GM18517 (cell line): ENCODE data around the gene IKZF2.

Source experiments
- ATAC-seq: cut with Tn5 transposase; IDR thresholded peaks from one replicate; pipeline ENCODE4 v1.9.1; 2021; ENCODE audit warnings: mild to moderate bottlenecking, moderate library complexity; ENCODE audit not compliant: unreplicated experiment

The IKZF2 gene

DNA sequence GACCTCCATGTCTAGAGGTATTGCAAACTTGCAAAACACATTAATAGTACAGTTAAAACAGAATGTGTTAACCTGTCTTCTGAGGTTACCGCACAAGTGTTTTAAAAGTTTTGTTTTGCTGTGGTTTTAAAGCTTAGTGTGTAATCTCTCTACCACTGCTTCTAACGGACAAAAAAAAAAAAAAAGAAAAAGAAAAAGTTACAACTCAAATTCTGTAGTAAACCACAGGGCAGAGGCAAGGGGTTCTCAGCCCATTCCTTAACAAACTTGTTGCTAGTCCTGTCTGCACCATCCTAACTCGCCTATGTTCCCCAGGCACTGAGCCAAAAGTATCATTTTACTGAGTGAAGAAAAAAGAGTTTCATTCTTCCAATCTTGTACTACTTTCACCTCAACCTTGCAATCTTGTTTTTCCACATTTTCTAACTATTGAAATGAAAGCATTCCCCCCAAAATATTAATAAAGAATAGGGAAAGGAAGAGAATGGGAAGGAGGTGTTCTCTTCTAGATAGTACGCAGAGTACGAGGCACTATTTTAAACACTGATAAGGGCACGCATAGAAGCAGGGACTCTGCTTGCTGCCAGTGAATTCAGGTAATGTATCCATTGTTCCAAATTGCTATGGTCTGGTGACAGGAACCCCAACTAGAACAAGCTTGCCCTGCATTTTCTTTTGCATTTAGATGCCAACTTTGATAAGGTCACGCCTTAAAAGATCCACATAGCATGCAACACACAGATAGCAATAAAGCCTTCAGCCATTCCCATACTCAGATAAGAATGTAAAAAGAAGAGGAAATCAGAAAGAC lies 47.1 kb downstream of the IKZF2 start:
- ATAC-seq: no peak

- no peak for ATAC-seq
Observed at GRCh38 chr2:213101692-213102460, 49.5 kb downstream of the IKZF2 start.

- no peak for ATAC-seq
Observed at GRCh38 chr2:213101109-213101508, 50.3 kb downstream of the IKZF2 start.

DNA sequence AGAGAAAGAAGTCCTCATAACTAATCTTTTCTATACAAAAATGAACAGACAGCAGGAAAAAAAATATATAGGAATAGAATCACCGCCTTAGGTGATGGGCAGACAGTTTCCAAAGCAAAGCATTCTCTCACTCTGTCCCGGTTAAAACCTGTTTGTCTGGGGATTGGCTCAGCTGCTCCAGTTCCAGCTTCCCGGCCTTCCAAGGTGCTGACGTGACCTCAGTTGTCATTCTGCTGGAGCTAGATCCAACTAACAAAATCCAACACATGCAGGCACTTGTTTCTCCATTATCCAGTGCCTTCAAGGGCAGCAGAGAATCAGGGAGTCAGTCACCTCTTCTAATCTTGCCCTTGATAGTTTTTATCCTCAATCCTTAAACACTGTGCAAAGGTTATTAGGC lies 52.8 kb downstream of the IKZF2 start:
- no peak for ATAC-seq

GRCh38 chr2:213091765-213092164 lies 59.6 kb downstream of the IKZF2 start:
- no peak for ATAC-seq

GRCh38 chr2:213090772-213091171 lies 60.6 kb downstream of the IKZF2 start:
- ATAC-seq: no peak

GRCh38 chr2:213089438-213089837 lies 62.0 kb downstream of the IKZF2 start:
- ATAC-seq: no peak

DNA sequence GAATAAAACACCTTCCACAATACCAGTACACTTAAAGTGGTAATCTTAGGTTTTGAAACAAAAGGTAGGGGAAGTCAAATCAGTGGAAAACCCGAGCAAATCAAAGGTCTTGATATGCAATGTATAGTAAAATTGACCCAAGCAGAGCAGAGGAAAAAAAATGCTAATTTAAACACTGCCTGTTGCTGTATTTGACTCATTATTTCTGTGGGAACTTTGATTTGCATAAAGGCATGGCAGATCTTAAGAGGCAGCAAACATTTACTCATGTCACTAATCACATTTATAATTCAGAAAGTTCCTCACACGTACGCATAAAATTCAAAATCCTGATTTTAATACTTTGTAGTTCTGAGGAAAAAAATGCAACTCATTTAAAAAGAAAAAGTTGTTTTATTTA lies 64.4 kb downstream of the IKZF2 start:
- no peak for ATAC-seq

GRCh38 chr2:213086571-213086970 lies 64.8 kb downstream of the IKZF2 start:
- no peak for ATAC-seq

- no peak for ATAC-seq
Observed at GRCh38 chr2:213086050-213086449, 65.4 kb downstream of the IKZF2 start.

DNA sequence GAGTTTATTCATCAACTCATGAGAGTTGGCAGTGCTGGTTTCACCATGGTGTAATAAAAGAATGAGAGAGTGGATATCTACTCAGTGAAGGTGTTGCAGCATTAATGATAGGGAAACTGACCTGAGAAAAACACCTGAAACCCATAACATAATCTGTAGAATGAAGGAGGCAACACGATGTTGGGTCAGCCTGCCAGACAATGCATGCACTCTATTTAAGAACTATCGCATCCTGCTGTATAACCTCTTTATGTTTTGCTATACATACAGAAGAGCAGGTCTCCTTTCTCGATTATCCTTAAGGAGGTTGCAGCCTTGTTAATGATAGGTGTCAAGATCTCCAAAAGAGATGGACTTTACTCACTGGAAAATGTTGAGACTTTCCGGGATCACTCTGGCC lies 65.9 kb downstream of the IKZF2 start:
- no peak for ATAC-seq

DNA sequence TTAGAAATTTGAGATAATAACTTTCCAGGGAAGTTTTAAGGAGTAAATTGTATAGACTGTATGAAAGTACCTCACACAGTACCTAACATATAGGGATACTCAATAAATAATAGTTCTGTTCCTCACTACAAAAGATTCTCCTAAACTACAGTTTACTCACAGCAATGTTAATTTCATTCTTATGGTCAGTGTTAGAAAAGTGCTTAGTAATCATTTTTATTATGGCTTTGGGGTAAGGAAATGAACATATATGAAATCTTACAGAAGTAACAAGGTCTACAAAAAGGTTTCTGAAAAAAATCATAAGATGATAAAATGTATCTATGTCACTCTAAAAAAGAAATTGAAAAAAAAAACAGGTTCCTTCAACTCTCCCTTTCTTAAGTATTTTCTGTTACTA lies 67.2 kb downstream of the IKZF2 start:
- no peak for ATAC-seq

- ATAC-seq: no peak
Observed at GRCh38 chr2:213080969-213081617, 70.3 kb downstream of the IKZF2 start.

- no peak for ATAC-seq
Observed at GRCh38 chr2:213079756-213080155, 71.7 kb downstream of the IKZF2 start.

DNA sequence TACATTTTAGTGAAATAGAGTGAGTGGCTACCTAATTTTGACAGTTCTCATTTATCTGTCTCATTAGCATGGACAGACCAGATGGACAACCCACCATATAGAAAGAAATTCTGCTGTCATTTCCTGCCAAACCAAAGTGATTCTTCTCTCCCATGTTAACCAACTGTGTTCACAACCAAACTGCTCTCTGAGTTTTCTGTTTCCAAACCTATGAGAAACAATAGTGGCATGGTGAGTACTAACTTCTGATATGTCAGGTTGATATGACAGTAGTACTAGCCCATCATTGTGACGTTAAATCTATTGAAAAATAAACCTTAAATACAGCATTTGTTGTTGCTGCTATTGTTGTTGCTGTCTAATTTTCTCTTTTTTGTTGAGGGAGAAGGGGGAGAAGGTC lies 72.7 kb downstream of the IKZF2 start:
- no peak for ATAC-seq

DNA sequence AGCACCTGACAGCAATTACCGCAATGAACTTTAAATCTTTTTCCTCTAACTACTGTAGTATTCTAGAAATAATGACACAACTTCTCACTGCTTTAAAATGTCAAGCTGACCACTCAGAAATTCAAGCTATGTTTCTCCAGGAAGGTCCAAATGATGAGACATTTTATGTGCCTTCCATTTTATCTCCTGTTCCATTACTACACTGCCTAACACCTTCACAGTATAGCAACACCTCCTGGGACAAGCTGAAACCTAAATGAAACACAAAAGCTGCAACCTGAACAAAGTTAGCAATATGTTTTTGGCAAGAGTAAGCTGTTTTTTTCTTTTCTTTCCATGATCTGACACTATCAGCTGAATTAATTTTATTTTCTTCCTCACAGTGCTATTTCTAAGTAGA lies 81.9 kb downstream of the IKZF2 start:
- no peak for ATAC-seq

DNA sequence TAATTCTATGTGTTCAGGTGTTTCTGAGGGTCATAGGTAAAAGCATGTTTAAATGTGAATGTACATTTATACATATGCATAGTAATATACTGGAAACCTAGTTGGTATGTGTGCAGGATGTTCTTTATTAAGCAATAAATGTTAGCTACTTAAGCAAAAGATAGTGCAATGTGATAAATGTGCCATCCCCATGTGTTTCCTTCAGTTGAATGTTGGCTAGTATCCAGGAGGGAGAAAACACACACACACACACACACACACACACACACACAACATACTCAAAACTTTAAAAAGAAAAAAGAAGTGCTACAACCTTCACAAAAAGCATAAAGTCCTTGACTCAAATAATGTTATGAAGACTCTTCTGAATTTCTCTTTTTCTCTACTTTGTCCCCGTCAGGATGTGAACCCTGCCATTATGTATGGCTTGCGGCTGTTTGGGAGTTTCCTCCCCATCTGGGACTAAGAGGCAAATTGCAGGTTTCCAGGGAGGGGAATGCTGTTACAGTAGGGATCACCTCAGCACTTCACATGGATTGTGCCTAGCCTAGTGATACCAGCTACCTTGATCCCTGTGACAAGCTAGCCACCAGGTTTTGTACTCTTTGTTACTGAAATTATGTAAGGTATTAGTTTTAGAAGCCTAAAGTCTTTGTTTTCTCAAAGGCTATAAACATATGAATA lies 82.6 kb downstream of the IKZF2 start:
- ATAC-seq: no peak

- no peak for ATAC-seq
Observed at GRCh38 chr2:213067888-213068287, 83.5 kb downstream of the IKZF2 start.

DNA sequence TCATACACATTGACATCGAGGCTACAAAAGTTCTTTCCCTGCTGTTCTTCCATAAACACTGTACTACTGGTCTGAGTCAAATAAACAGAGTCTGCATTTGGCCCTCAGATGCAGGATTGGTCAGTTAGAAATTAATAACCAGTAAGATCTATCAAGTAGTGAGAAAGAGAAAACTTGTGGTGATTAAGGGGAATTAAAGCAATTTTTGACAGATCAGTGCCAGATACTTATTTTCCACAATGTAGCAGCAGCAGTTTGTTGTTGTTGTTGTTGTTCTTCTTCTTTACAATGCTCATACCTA lies 85.0 kb downstream of the IKZF2 start:
- no peak for ATAC-seq

GRCh38 chr2:213065583-213066442 lies 85.6 kb downstream of the IKZF2 start:
- ATAC-seq: no peak

DNA sequence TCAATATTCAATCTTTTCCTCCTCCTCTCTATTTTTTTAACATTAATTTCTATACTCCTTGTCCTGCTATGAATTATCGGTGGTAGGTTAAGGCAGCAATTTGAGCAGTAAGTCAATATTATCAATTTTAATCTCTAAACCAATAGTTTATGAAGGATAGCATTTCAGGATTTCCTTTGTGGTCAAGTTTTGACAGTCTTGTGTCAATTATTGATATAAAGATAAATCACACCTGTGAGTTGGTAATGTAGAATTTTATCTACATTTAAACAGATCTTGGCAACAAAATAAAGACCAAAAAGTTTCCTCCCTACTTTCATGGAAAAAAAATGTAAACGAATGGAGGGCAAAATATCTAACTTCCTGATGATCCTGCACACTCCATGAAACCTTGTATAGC lies 87.3 kb downstream of the IKZF2 start:
- ATAC-seq: no peak
